OCI-LY3 (cell line): ENCODE results near the gene NTNG2.

ENCODE experiments used
- EZH2phosphoT487 ChIP-seq: fragments of 200-600 bp; shearing (Covaris generic); IDR thresholded peaks from 2 replicates; pipeline ENCODE4 v1.6.1; 2018; ENCODE audit warnings: antibody characterized with exemption, mixed run types, low read depth
- TF ChIP-seq, protein P1 (sequence below): fragments of 200-600, 300-600 bp; sonication (generic); IDR thresholded peaks from 2 replicates; pipeline ENCODE4 v1.5.1; 2014; ENCODE audit warnings: antibody characterized with exemption, low read length, low read depth

DNA sequence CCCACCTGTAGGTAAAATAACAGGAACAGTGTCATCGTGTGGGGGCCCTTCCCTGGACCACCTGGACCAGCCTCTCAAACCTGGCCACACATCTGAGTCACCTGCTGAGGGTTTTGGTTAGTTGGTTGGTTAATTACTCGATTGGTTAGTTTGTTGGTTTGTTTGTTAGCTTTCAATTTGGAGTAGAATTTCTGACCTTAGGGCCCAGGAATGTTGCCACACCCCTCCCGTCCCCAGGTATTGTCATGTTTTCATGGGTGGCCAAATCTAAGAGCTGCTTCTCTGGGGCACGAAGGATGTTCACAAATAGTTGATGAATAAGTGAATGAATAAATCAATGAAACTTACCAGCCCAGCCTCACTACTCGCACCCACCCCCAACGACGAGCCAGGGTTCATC lies 21.9 kb downstream of the NTNG2 start:
- TF ChIP-seq, protein P1, sequence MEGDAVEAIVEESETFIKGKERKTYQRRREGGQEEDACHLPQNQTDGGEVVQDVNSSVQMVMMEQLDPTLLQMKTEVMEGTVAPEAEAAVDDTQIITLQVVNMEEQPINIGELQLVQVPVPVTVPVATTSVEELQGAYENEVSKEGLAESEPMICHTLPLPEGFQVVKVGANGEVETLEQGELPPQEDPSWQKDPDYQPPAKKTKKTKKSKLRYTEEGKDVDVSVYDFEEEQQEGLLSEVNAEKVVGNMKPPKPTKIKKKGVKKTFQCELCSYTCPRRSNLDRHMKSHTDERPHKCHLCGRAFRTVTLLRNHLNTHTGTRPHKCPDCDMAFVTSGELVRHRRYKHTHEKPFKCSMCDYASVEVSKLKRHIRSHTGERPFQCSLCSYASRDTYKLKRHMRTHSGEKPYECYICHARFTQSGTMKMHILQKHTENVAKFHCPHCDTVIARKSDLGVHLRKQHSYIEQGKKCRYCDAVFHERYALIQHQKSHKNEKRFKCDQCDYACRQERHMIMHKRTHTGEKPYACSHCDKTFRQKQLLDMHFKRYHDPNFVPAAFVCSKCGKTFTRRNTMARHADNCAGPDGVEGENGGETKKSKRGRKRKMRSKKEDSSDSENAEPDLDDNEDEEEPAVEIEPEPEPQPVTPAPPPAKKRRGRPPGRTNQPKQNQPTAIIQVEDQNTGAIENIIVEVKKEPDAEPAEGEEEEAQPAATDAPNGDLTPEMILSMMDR, result no peak
- no peak for TF ChIP-seq EZH2phosphoT487
